ENCODE results near the gene ACTMAP. TPM values are rescaled to one million over a fixed set of nuclear protein-coding genes. Genes with fewer than 3 reads are reported as not detected.

Gene ACTMAP
- total and polyA plus RNA-seq, 9 of the 15 experiments (the other 6 are each of a cell fraction or from before 2014, with no cell fraction given): 1.7 to 16.6 (median 4.9) TPM

- TF ChIP-seq TOE1 (IDR thresholded peaks at IDR 0.05; ENCODE audit: borderline replicate concordance) (no peak), TOE1 (CRISPR knock-in tag; IDR thresholded peaks at IDR 0.05; ENCODE audit: borderline replicate concordance, low read depth) (peak; percentile 90; the same call in 1 of the 2 replicates), HMGXB4 (CRISPR knock-in tag; IDR thresholded peaks at IDR 0.05) (peak; percentile 53; the same call in 1 of the 2 replicates), NCOA2 (IDR thresholded peaks at IDR 0.05; ENCODE audit: partially characterized antibody in 2 of 2) (no peak), ZNF133 (CRISPR knock-in tag; IDR thresholded peaks at IDR 0.05) (no peak), HNRNPK (IDR thresholded peaks at IDR 0.05; ENCODE audit: low read depth, low read length, poor library complexity, severe bottlenecking) (no peak), TSC22D4 (tag; IDR thresholded peaks at IDR 0.05) (no peak), ATF3 (IDR thresholded peaks at IDR 0.05) (no peak), ATF3 (CRISPR knock-in tag; conservative IDR thresholded peaks at IDR 0.05) (no peak; the same call in 1 of the 2 replicates), SNAPC5 (CRISPR knock-in tag; IDR thresholded peaks at IDR 0.05) (no peak), ZEB2 (IDR thresholded peaks at IDR 0.05) (no peak), CEBPB (tag; IDR thresholded peaks at IDR 0.05) (no peak), ARID2 (IDR thresholded peaks at IDR 0.05) (no peak), HLTF (IDR thresholded peaks at IDR 0.05) (no peak), JUND (IDR thresholded peaks at IDR 0.05; ENCODE audit: borderline replicate concordance, low read depth, low read length) (0 out of 2 replicates have a peak, but pooled peaks have one; percentile 3), JUND (tag; IDR thresholded peaks at IDR 0.05; ENCODE audit: borderline replicate concordance, low read depth, low read length) (no peak), NFXL1 (CRISPR knock-in tag; IDR thresholded peaks at IDR 0.05) (no peak), CBFA2T3 (IDR thresholded peaks at IDR 0.05) (no peak), ZNF23 (CRISPR knock-in tag; IDR thresholded peaks at IDR 0.05) (no peak), PATZ1 (CRISPR knock-in tag; IDR thresholded peaks at IDR 0.05; ENCODE audit: borderline replicate concordance) (no peak), PYGO2 (tag; IDR thresholded peaks at IDR 0.05) (no peak), SFPQ (IDR thresholded peaks at IDR 0.05; ENCODE audit: low read depth, low read length) (no peak), ZC3H11A (IDR thresholded peaks at IDR 0.05; ENCODE audit: low read depth, low read length) (no peak)
Measured at GRCh38 chr19:40750874-40751537, 729 bp upstream of the ACTMAP start, which contains the start of gene SNRPA (continued).

All from K562 (cell line).